ENCODE data around the gene MKNK2.

DNA sequence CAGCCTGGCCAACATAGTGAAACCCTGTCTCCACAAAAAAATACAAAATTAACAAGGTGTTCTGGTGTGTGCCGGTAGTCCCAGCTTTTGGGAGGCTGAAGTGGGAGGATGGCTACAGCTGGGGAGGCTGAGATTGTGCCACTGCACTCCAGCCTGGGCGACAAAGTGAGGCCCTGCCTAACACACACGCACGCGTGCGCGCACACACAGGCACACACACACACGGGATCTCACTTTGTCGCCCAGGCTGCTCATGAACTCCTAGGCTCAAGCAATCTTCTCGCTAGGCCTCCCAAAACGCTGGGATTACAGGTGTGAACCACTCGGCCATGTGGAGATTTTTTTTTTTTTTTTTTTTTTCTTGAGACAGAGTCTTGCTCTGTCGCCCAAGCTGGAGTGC lies 32.3 kb downstream of the MKNK2 start:
- TF ChIP-seq, protein P1, sequence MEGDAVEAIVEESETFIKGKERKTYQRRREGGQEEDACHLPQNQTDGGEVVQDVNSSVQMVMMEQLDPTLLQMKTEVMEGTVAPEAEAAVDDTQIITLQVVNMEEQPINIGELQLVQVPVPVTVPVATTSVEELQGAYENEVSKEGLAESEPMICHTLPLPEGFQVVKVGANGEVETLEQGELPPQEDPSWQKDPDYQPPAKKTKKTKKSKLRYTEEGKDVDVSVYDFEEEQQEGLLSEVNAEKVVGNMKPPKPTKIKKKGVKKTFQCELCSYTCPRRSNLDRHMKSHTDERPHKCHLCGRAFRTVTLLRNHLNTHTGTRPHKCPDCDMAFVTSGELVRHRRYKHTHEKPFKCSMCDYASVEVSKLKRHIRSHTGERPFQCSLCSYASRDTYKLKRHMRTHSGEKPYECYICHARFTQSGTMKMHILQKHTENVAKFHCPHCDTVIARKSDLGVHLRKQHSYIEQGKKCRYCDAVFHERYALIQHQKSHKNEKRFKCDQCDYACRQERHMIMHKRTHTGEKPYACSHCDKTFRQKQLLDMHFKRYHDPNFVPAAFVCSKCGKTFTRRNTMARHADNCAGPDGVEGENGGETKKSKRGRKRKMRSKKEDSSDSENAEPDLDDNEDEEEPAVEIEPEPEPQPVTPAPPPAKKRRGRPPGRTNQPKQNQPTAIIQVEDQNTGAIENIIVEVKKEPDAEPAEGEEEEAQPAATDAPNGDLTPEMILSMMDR (optimal IDR thresholded peaks at IDR 0.05 in 1 of 3, IDR thresholded peaks at IDR 0.05 in 1 of 3, conservative IDR thresholded peaks at IDR 0.05 in 1 of 3; ENCODE audit: extremely low read depth in 1 of 3, insufficient read depth in 2 of 3, low read length in 3 of 3): no peak
- no peak for TF ChIP-seq EZH2 (IDR thresholded peaks at IDR 0.05; ENCODE audit: low read length)
